SK-N-SH (cell line): ENCODE results near the gene GMCL1. TPM values are rescaled to one million over a fixed set of nuclear protein-coding genes. Genes with fewer than 3 reads are reported as not detected.

Experiments used
- CTCF ChIA-PET: fragments of 300-600, 350-600 bp; formaldehyde crosslinking; extraction: SDS; loops from one replicate; lab custom pipeline; 2021; lab: Yijun Ruan, JAX
- POLR2A ChIA-PET: fragments of 350-600 bp; sonication (Branson Sonifier 250); formaldehyde crosslinking; extraction: SDS; loops from one replicate; lab custom pipeline; 2020; ENCODE audit warnings: antibody characterized with exemption, inconsistent platforms; lab: Yijun Ruan, JAX
- DNase-seq: peaks from one replicate; pipeline ENCODE4 v3.0.0; 2012
- H2AFZ ChIP-seq: fragments of 200-600 bp; sonication (generic); 2 replicates; pipeline ENCODE4 v1.8.1; 2016; ENCODE audit warnings: antibody characterized with exemption, mild to moderate bottlenecking, low read depth
- H3F3A ChIP-seq: fragments of 200-600 bp; sonication (generic); replicated peaks from 2 replicates; pipeline ENCODE3; 2016; ENCODE audit warnings: antibody characterized with exemption, mild to moderate bottlenecking; ENCODE audit not compliant: insufficient read depth
- H3K27ac ChIP-seq, 2 experiments: fragments of 200-500 bp in 1 of 2; fragments of 200-600 bp in 1 of 2; sonication (Bioruptor generic) in 1 of 2; sonication (generic), shearing (Covaris generic) in 1 of 2; 2 replicates each; pipeline versions ENCODE4 v1.5.1 to v1.6.1; 2014 to 2016; ENCODE audit warnings: low read depth in 2 of 2, inconsistent platforms in 1 of 2, low read length in 1 of 2, mild to moderate bottlenecking in 1 of 2, mixed read lengths in 1 of 2
- H3K27me3 ChIP-seq: fragments of 200-600 bp; sonication (generic), shearing (Covaris generic); 2 replicates; pipeline ENCODE4 v1.6.1; 2016; ENCODE audit warnings: mixed run types; ENCODE audit not compliant: insufficient read depth
- H3K36me3 ChIP-seq, 2 experiments: fragments of 200-500 bp in 1 of 2; fragments of 200-600 bp in 1 of 2; sonication (Bioruptor generic) in 1 of 2; sonication (generic) in 1 of 2; replicated peaks in 1 of 2; 2 replicates each; pipeline versions ENCODE3 to v1.5.1; 2014 to 2016; ENCODE audit warnings: low read length in 1 of 2, mild to moderate bottlenecking in 1 of 2; ENCODE audit not compliant: insufficient read depth in 2 of 2, control insufficient read depth in 1 of 2
- H3K4me1 ChIP-seq, 2 experiments: fragments of 200-500 bp in 1 of 2; fragments of 200-600 bp in 1 of 2; sonication (Bioruptor generic) in 1 of 2; sonication (generic), shearing (Covaris generic) in 1 of 2; 2 replicates each; pipeline versions ENCODE4 v1.5.1 to v1.6.1; 2014 to 2016; ENCODE audit warnings: low read depth in 1 of 2, low read length in 1 of 2, mixed run types in 1 of 2; ENCODE audit not compliant: insufficient read depth in 2 of 2, control insufficient read depth in 1 of 2
- H3K4me2 ChIP-seq: fragments of 200-600 bp; sonication (generic), shearing (Covaris generic); 2 replicates; pipeline ENCODE4 v1.6.1; 2017; ENCODE audit warnings: mixed run types
- H3K4me3 ChIP-seq, 2 experiments: fragments of 200-500 bp in 1 of 2; fragments of 200-600 bp in 1 of 2; sonication (Bioruptor generic) in 1 of 2; sonication (generic), shearing (Covaris generic) in 1 of 2; 2 replicates each; pipeline versions ENCODE4 v1.5.1 to v1.8.1; 2014 to 2016; ENCODE audit warnings: low read depth in 2 of 2, inconsistent platforms in 1 of 2, low read length in 1 of 2, mild to moderate bottlenecking in 1 of 2, mixed read lengths in 1 of 2, moderate library complexity in 1 of 2
- H3K79me2 ChIP-seq: fragments of 200-600 bp; sonication (generic); 2 replicates; pipeline ENCODE4 v1.8.1; 2017; ENCODE audit warnings: mild to moderate bottlenecking; ENCODE audit not compliant: insufficient read depth
- H3K9ac ChIP-seq: fragments of 200-600 bp; sonication (generic); 2 replicates; pipeline ENCODE4 v1.6.1; 2017; ENCODE audit warnings: mixed run types
- H3K9me2 ChIP-seq: fragments of 200-600 bp; sonication (generic); 2 replicates; pipeline ENCODE4 v1.6.1; 2017; ENCODE audit warnings: mixed run types
- H3K9me3 ChIP-seq: fragments of 200-600 bp; sonication (generic); 2 replicates; pipeline ENCODE4 v1.6.1; 2017; ENCODE audit warnings: mixed run types, mild to moderate bottlenecking, moderate library complexity
- H4K20me1 ChIP-seq: fragments of 200-600 bp; sonication (generic); 2 replicates; pipeline ENCODE4 v1.6.1; 2017; ENCODE audit warnings: mild to moderate bottlenecking, mixed run types; ENCODE audit not compliant: insufficient read depth
- CHD2 ChIP-seq: fragments of 150-350 bp; IDR thresholded peaks from 2 replicates; pipeline ENCODE4 v1.6.1; 2018; ENCODE audit warnings: low read length; ENCODE audit not compliant: partially characterized antibody
- ELF1 ChIP-seq: IDR thresholded peaks from 2 replicates; pipeline ENCODE4 v1.4.0; 2012
- EP300 ChIP-seq, 2 experiments: IDR thresholded peaks; 2 replicates each; pipeline versions ENCODE4 v1.4.0 to v1.6.1; 2012; ENCODE audit warnings: borderline replicate concordance in 1 of 2, low read depth in 1 of 2, low read length in 1 of 2
- EZH2phosphoT487 ChIP-seq: fragments of 200-600 bp; sonication (generic); IDR thresholded peaks from 2 replicates; pipeline ENCODE4 v1.6.1; 2017; ENCODE audit warnings: low read depth, mixed run types, mild to moderate bottlenecking, antibody characterized with exemption, moderate library complexity, borderline replicate concordance
- FOSL2 ChIP-seq: IDR thresholded peaks from 2 replicates; pipeline ENCODE4 v1.4.0; 2012; ENCODE audit warnings: low read depth, mild to moderate bottlenecking, moderate library complexity, borderline replicate concordance
- FOXJ3 ChIP-seq: sonication (generic); formaldehyde crosslinking; IDR thresholded peaks from 2 replicates; pipeline ENCODE4 v1.5.1; 2020; ENCODE audit warnings: mild to moderate bottlenecking, missing genetic modification reagents
- GATA2 ChIP-seq: sonication (generic); formaldehyde crosslinking; IDR thresholded peaks from 2 replicates; pipeline ENCODE4 v1.5.0; 2020; ENCODE audit warnings: mild to moderate bottlenecking, missing genetic modification reagents
- MEF2A ChIP-seq: IDR thresholded peaks from 2 replicates; pipeline ENCODE4 v1.4.0; 2012; ENCODE audit warnings: low read depth, borderline replicate concordance
- PBX3 ChIP-seq: IDR thresholded peaks from 2 replicates; pipeline ENCODE4; 2012
- RCOR1 ChIP-seq: fragments of 150-350 bp; IDR thresholded peaks from 2 replicates; pipeline ENCODE4 v1.6.1; 2017; ENCODE audit warnings: antibody characterized with exemption, low read length
- SIN3A ChIP-seq: IDR thresholded peaks from 2 replicates; pipeline ENCODE4 v1.6.1; 2012; ENCODE audit warnings: low read depth, mild to moderate bottlenecking, low read length, moderate library complexity, borderline replicate concordance
- WGBS: methylation state at CpG from one replicate; pipeline ENCODE4 v1.1.6; 2017; ENCODE audit warnings: low lambda C conversion rate; 5-methylcytosine and 5-hydroxymethylcytosine counted together
- polyA plus RNA-seq, 3 experiments: library from polyadenylated mRNA; depleted of rRNA; stranded (reverse); fragments of >200 nt; gene quantifications; 2 replicates each; pipeline ENCODE4 v1.2.3, GENCODE V29; 2012
- TF ChIP-seq, protein P1 (sequence below): fragments of 150-350 bp; IDR thresholded peaks from 2 replicates; pipeline ENCODE4 v1.6.1; 2016; ENCODE audit warnings: mild to moderate bottlenecking, low read depth, low read length
- TF ChIP-seq, protein P2 (sequence below): IDR thresholded peaks from 2 replicates; pipeline ENCODE4 v1.6.1; 2012; ENCODE audit warnings: mild to moderate bottlenecking, low read depth, low read length, moderate library complexity

Gene GMCL1
- polyA plus RNA-seq, 1 of the 3 experiments (the other 2 are of a cell fraction) = 6.2 TPM

- Histone ChIP-seq H3F3A (no peaks in the 10 kb centered on the region), H4K20me1 (no peaks in the 10 kb centered on the region), H3K79me2 (no peaks in the 10 kb centered on the region), H3K4me2 (no peak overlapping the region), H3K27ac (no peak overlapping the region), H3K9me3 (no peaks in the 10 kb centered on the region), H3K4me1 (peaks cover 0 to 5% of the 10 kb centered on the region in 2 experiments; a peak in 1 of 4 replicates), H3K36me3 (peaks cover 29 to 37% of the 10 kb centered on the region in 2 experiments), H3K9me2 (no peaks in the 10 kb centered on the region), H3K4me3 (no peak overlapping the region), H2AFZ (no peak overlapping the region), H3K9ac (no peak overlapping the region), H3K27me3 (no peaks in the 10 kb centered on the region)
- POLR2A ChIA-PET = no interaction called here
- DNase-seq = no peak
- 95% methylated on average over 16 of the region's 16 CpGs for WGBS
- CTCF ChIA-PET = interaction anchor here (1.3 to 13.1 kb wide), 2 partner anchors 9 to 83 kb away, joined by 8 to 376 read pairs; no protein-coding TSS in a partner anchor
- TF ChIP-seq EP300 (IDR thresholded peaks at IDR 0.05; ENCODE audit: borderline replicate concordance in 1 of 2, low read depth in 1 of 2, low read length in 1 of 2) (no peak), SIN3A (no peak), EZH2phosphoT487 (no peak), CHD2 (no peak), ELF1 (no peak), GATA2 (CRISPR knock-in tag) (no peak), FOSL2 (no peak), RCOR1 (no peak), MEF2A (no peak), PBX3 (no peak), FOXJ3 (no peak)
- TF ChIP-seq, protein P1, sequence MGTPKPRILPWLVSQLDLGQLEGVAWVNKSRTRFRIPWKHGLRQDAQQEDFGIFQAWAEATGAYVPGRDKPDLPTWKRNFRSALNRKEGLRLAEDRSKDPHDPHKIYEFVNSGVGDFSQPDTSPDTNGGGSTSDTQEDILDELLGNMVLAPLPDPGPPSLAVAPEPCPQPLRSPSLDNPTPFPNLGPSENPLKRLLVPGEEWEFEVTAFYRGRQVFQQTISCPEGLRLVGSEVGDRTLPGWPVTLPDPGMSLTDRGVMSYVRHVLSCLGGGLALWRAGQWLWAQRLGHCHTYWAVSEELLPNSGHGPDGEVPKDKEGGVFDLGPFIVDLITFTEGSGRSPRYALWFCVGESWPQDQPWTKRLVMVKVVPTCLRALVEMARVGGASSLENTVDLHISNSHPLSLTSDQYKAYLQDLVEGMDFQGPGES = no peak
- TF ChIP-seq, protein P2, sequence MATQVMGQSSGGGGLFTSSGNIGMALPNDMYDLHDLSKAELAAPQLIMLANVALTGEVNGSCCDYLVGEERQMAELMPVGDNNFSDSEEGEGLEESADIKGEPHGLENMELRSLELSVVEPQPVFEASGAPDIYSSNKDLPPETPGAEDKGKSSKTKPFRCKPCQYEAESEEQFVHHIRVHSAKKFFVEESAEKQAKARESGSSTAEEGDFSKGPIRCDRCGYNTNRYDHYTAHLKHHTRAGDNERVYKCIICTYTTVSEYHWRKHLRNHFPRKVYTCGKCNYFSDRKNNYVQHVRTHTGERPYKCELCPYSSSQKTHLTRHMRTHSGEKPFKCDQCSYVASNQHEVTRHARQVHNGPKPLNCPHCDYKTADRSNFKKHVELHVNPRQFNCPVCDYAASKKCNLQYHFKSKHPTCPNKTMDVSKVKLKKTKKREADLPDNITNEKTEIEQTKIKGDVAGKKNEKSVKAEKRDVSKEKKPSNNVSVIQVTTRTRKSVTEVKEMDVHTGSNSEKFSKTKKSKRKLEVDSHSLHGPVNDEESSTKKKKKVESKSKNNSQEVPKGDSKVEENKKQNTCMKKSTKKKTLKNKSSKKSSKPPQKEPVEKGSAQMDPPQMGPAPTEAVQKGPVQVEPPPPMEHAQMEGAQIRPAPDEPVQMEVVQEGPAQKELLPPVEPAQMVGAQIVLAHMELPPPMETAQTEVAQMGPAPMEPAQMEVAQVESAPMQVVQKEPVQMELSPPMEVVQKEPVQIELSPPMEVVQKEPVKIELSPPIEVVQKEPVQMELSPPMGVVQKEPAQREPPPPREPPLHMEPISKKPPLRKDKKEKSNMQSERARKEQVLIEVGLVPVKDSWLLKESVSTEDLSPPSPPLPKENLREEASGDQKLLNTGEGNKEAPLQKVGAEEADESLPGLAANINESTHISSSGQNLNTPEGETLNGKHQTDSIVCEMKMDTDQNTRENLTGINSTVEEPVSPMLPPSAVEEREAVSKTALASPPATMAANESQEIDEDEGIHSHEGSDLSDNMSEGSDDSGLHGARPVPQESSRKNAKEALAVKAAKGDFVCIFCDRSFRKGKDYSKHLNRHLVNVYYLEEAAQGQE = no peak
Observed at GRCh38 chr2:69807821-69808540, 21.5 kb upstream of the GMCL1 start.
